Tibial nerve (tissue), 4 donors: ENCODE results near the gene NANOG.

Experiments
- EP300 ChIP-seq, 2 donors: sonication (generic); formaldehyde crosslinking; IDR thresholded peaks; one replicate each; pipeline ENCODE4 v1.6.1; 2017; ENCODE audit warnings: antibody characterized with exemption in 2 of 2, mild to moderate bottlenecking in 1 of 2
- TF ChIP-seq, protein P1 (sequence below), 5 experiments: fragments of 200-600 bp in 3 of 5; fragments of 450-650 bp in 2 of 5; sonication (generic) in 3 of 5; IDR thresholded peaks; one replicate each; pipeline ENCODE4 v1.5.1; 2016 to 2019; ENCODE audit warnings: antibody characterized with exemption in 5 of 5, mild to moderate bottlenecking in 3 of 5, moderate library complexity in 2 of 5

DNA sequence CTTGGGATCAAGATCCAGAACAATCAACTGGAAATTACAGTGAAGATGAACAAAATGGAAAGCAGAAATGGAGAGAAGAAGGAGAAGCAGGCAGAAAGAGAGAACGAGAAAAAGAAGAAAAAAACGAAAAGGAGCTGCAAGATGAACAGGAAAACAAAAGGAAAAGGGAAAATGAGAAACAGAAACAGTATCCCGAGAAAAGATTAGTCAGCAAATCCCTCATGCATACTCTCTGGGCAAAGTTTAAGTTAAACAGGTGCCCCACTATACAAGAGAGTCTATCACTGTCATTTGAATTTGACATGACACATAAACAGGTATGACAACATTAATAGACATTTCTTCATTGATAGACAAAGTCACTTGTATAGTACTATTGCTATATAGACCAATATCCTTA, 19.2 kb upstream of the NANOG start:
- TF ChIP-seq, protein P1, sequence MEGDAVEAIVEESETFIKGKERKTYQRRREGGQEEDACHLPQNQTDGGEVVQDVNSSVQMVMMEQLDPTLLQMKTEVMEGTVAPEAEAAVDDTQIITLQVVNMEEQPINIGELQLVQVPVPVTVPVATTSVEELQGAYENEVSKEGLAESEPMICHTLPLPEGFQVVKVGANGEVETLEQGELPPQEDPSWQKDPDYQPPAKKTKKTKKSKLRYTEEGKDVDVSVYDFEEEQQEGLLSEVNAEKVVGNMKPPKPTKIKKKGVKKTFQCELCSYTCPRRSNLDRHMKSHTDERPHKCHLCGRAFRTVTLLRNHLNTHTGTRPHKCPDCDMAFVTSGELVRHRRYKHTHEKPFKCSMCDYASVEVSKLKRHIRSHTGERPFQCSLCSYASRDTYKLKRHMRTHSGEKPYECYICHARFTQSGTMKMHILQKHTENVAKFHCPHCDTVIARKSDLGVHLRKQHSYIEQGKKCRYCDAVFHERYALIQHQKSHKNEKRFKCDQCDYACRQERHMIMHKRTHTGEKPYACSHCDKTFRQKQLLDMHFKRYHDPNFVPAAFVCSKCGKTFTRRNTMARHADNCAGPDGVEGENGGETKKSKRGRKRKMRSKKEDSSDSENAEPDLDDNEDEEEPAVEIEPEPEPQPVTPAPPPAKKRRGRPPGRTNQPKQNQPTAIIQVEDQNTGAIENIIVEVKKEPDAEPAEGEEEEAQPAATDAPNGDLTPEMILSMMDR (IDR thresholded peaks at IDR 0.05), result no peak
- TF ChIP-seq EP300 (IDR thresholded peaks at IDR 0.05), result no peak
